Activated naive CD8-positive, alpha-beta T cell treated with anti-CD3 and anti-CD28 coated beads, Interleukin-2, amount 10 ng/mL, durations not matched to agents 7 days and 5 days (primary cell): ENCODE results near the gene C14orf180. TPM values are rescaled to one million over a fixed set of nuclear protein-coding genes. Genes with fewer than 3 reads are reported as not detected.
A peak's percentile ranks its signal among the peaks of the same experiment; 100 is the strongest.

Experiments
- ATAC-seq: fragments of 150-1000 bp; cut with Tn5 transposase; one replicate; pipeline ENCODE4 v1.10.0; 2021; ENCODE audit warnings: low read depth, moderate library complexity
- POLR2A ChIA-PET: fragments of 350-600 bp; sonication (Branson Sonifier 250); formaldehyde crosslinking; loops from one replicate; lab custom pipeline; 2021; ENCODE audit warnings: antibody characterized with exemption; lab: Charles Lee
- DNase-seq: peaks from one replicate; pipeline ENCODE4 v3.0.0; 2021
- H3K27ac Mint-ChIP-seq: one replicate; pipeline ENCODE4 v1.8.0; 2022; ENCODE audit warnings: mild to moderate bottlenecking, mixed read lengths
- H3K27me3 Mint-ChIP-seq: one replicate; pipeline ENCODE4 v1.8.0; 2022; ENCODE audit warnings: mild to moderate bottlenecking, moderate library complexity, mixed read lengths
- H3K36me3 Mint-ChIP-seq: one replicate; pipeline ENCODE4 v1.8.0; 2021; ENCODE audit warnings: mild to moderate bottlenecking, mixed read lengths
- H3K4me1 Mint-ChIP-seq: one replicate; pipeline ENCODE4 v1.8.0; 2021; ENCODE audit warnings: mixed read lengths
- H3K4me3 Mint-ChIP-seq: one replicate; pipeline ENCODE4 v1.8.0; 2022; ENCODE audit warnings: mild to moderate bottlenecking, moderate library complexity, mixed read lengths
- H3K9me3 Mint-ChIP-seq: one replicate; pipeline ENCODE4 v1.8.0; 2021; ENCODE audit warnings: mixed read lengths
- total RNA-seq, 2 experiments: library from RNA; stranded (reverse); gene quantifications; one replicate each; pipeline ENCODE4 v1.2.3, GENCODE V29; 2021

C14orf180 gene
- total RNA-seq, 2 experiments from 2014 or later, result not detected

DNA sequence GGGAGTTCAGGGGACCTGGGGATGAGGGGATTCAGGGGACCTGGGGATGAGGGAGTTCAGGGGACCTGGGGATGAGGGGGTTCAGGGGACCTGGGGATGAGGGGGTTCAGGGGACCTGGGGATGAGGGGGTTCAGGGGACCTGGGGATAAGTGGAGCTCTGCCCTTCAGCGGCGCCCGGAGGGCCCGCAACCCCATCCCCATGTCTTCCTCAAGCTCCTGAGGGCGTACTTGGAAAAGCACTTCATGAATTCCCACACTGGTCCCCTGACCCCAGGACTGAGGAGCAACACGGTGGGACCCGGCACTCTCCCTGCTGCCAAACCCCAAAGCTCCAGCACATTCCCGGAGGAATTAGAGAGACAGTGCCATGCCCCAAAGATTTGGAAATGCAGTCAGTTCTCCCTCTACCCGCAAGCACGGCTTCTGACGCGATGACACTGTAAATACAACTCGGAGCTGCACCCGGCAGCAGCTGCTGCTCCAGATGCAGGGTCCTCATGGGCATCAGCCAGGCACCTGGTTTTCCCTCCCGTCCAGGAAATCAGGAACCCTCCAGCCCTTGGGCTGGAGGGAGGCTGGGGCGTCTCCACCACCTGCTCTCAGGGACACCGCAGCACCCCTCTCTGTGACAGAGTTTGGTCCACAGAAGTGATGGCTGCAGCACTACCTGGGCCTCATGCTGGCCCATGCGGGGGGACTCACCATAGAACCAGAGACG, 32.8 kb upstream of the C14orf180 start:
- H3K36me3 Mint-ChIP-seq, result no peaks in the 10 kb centered on the region
- DNase-seq (no peak), ATAC-seq (no peak)
- no peak overlapping the region for H3K4me3 Mint-ChIP-seq
- H3K27ac Mint-ChIP-seq, result no peak overlapping the region
- H3K9me3 Mint-ChIP-seq, result no peaks in the 10 kb centered on the region
- peaks cover 14% of the 10 kb centered on the region for H3K27me3 Mint-ChIP-seq
- H3K4me1 Mint-ChIP-seq, result no peaks in the 10 kb centered on the region
- POLR2A ChIA-PET, result no interaction called here

DNA sequence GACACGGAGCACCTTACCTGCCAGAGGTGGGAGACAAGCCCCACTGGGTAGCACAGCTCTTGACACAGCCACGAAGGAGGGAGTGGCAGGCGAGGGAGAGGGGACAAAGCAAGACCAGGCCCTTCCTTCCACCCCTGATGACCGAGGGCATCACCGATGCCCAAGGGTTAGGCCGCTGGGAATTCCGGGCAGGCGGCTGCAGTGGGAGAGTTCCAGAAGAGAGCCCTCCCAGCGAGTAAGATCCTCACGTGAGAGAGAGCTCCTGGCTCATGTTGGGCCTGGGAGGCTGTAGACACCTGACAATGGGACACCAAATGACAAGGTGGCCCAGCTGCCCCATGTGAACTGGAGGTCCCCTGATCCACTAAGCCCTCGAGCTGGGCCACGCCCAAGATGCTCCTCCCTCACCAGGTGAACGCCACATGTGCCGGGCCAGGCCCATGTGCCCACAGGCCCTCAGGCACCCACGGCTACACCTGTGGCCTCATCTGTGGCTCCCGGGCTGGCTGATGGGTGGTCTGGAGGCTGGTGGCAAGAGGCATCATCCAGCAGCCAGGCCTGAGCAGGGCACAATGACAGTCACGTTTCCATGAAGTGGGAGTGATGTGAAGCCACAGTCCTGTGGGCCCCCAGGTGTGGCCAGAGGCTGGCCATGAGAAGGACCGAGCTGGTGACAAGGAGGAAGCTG, 32.1 kb upstream of the C14orf180 start:
- no peak overlapping the region for H3K27ac Mint-ChIP-seq
- H3K36me3 Mint-ChIP-seq, result no peaks in the 10 kb centered on the region
- DNase-seq (peak; percentile 27), ATAC-seq (no peak)
- no peaks in the 10 kb centered on the region for H3K9me3 Mint-ChIP-seq
- POLR2A ChIA-PET, result no interaction called here
- peaks cover 8% of the 10 kb centered on the region for H3K27me3 Mint-ChIP-seq
- no peak overlapping the region for H3K4me3 Mint-ChIP-seq
- H3K4me1 Mint-ChIP-seq, result no peaks in the 10 kb centered on the region

- Mint-ChIP-seq H3K9me3 (no peaks in the 10 kb centered on the region), H3K27ac (no peak overlapping the region), H3K36me3 (no peaks in the 10 kb centered on the region), H3K27me3 (peaks cover 4% of the 10 kb centered on the region), H3K4me3 (no peak overlapping the region), H3K4me1 (no peaks in the 10 kb centered on the region)
- DNase-seq (peak; percentile 22), ATAC-seq (no peak)
- POLR2A ChIA-PET, result no interaction called here
Measured at GRCh38 chr14:104547998-104548700, 31.4 kb upstream of the C14orf180 start.

GRCh38 chr14:104548802-104549535, 30.6 kb upstream of the C14orf180 start:
- no peak overlapping the region for H3K4me3 Mint-ChIP-seq
- no peaks in the 10 kb centered on the region for H3K36me3 Mint-ChIP-seq
- no peak overlapping the region for H3K27ac Mint-ChIP-seq
- H3K4me1 Mint-ChIP-seq, result no peaks in the 10 kb centered on the region
- POLR2A ChIA-PET, result no interaction called here
- H3K9me3 Mint-ChIP-seq, result no peaks in the 10 kb centered on the region
- no peaks in the 10 kb centered on the region for H3K27me3 Mint-ChIP-seq
- DNase-seq (no peak), ATAC-seq (no peak)

GRCh38 chr14:104549536-104550339, 29.8 kb upstream of the C14orf180 start:
- Mint-ChIP-seq H3K36me3 (no peaks in the 10 kb centered on the region), H3K27ac (no peak overlapping the region), H3K4me3 (no peak overlapping the region), H3K9me3 (no peaks in the 10 kb centered on the region), H3K4me1 (no peaks in the 10 kb centered on the region), H3K27me3 (no peaks in the 10 kb centered on the region)
- POLR2A ChIA-PET, result no interaction called here
- DNase-seq, result no peak
- ATAC-seq, result no peak

GRCh38 chr14:104550340-104550860, 29.2 kb upstream of the C14orf180 start:
- no peak overlapping the region for H3K27ac Mint-ChIP-seq
- no peaks in the 10 kb centered on the region for H3K9me3 Mint-ChIP-seq
- no peak overlapping the region for H3K4me3 Mint-ChIP-seq
- H3K4me1 Mint-ChIP-seq, result no peaks in the 10 kb centered on the region
- DNase-seq (no peak), ATAC-seq (no peak)
- H3K36me3 Mint-ChIP-seq, result no peaks in the 10 kb centered on the region
- POLR2A ChIA-PET, result no interaction called here
- no peaks in the 10 kb centered on the region for H3K27me3 Mint-ChIP-seq

DNA sequence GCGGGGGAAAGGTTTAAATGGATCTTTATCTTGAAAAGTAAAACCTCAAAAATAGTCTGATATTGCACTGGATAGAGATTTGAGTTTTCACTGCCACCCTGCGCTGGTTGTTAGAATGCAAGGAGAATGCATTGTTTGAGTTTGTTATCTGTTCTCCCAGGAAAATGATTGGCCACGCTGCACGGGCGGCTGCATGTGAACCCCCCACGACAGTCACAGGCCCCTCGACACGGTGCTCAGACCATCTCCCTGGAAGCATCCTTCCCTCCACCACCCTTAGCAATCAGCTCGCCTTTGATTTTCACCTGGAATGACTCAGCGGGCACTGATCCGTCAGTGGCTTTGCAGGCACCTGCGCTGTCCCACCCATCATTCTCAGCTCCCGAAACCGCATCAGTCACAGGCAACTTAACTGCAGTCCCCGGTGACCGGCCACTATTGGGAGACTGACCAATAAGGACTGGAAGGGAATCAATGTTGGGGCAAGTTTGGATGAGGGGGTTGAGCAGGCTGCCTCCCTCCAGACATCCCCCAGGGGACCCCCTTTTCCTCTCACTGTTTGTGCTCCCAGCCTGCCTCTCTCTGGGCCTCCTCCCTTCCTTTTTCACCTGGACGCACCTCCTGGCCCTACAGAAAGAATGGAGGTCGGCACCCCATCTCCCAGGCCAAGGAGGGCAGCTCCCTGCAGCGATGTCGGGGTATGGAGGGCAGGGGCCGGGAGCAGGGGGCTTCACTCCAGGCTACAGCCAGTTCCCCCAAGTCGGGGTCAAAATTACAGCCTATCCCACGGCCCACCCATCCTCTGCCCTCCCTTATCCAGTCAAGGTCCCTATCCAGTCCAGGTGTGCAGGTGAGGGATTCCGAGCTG, 28.5 kb upstream of the C14orf180 start:
- no peaks in the 10 kb centered on the region for H3K36me3 Mint-ChIP-seq
- ATAC-seq (no peak), DNase-seq (no peak)
- no peak overlapping the region for H3K4me3 Mint-ChIP-seq
- no peaks in the 10 kb centered on the region for H3K27me3 Mint-ChIP-seq
- POLR2A ChIA-PET, result no interaction called here
- H3K27ac Mint-ChIP-seq, result no peak overlapping the region
- H3K4me1 Mint-ChIP-seq, result no peaks in the 10 kb centered on the region
- no peaks in the 10 kb centered on the region for H3K9me3 Mint-ChIP-seq

DNA sequence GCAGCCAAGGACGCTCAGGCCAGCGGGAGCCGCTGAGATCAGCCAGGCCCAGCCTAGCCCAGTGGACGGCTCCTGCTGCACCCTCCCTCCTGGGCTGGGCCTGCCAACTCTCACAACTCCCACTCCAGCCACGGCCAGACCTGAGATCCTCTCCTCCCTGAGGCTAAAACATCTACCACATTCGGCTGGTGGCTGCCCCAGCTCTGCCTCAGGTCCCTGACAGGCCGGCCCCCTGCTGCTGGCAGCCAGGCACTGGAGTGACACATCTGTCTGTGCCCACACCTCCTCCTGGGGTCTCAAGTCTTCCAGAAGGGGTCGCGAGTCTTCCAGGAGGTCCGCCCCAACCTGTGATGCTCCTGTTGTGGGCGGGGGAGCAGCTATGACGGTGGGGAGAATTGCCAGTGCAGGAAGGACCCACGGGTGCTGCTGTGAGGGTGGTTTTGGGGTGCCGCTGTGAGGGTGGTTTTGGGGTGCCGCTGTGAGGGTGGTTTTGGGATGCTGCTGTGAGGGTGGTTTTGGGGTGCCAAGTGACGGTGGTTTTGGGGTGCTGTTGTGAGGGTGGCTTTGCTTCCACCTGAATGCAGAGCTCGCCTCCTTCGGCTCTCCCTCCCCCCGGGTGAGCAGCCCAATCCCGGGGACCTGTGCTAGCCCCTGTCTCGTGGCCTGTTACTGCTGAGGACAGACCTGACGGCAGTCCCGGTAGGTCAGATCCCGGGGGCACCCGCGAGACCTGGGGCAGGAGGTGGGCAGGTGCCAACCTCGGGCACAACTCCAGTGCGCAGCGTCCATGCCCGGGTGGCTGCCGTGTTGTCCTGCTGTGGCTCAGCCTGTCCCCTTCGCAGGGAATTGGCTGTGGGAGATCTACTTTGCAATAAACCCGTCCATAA, 27.5 kb upstream of the C14orf180 start:
- Mint-ChIP-seq H3K36me3 (no peaks in the 10 kb centered on the region), H3K9me3 (no peaks in the 10 kb centered on the region), H3K27ac (no peak overlapping the region), H3K27me3 (no peaks in the 10 kb centered on the region), H3K4me1 (no peaks in the 10 kb centered on the region), H3K4me3 (no peak overlapping the region)
- ATAC-seq (no peak), DNase-seq (no peak)
- POLR2A ChIA-PET, result no interaction called here

- H3K27me3 Mint-ChIP-seq, result no peaks in the 10 kb centered on the region
- no peaks in the 10 kb centered on the region for H3K9me3 Mint-ChIP-seq
- ATAC-seq (no peak), DNase-seq (no peak)
- no peaks in the 10 kb centered on the region for H3K4me1 Mint-ChIP-seq
- no peaks in the 10 kb centered on the region for H3K36me3 Mint-ChIP-seq
- POLR2A ChIA-PET, result no interaction called here
- no peak overlapping the region for H3K27ac Mint-ChIP-seq
- no peak overlapping the region for H3K4me3 Mint-ChIP-seq
Measured at GRCh38 chr14:104552738-104553125, 26.8 kb upstream of the C14orf180 start.

DNA sequence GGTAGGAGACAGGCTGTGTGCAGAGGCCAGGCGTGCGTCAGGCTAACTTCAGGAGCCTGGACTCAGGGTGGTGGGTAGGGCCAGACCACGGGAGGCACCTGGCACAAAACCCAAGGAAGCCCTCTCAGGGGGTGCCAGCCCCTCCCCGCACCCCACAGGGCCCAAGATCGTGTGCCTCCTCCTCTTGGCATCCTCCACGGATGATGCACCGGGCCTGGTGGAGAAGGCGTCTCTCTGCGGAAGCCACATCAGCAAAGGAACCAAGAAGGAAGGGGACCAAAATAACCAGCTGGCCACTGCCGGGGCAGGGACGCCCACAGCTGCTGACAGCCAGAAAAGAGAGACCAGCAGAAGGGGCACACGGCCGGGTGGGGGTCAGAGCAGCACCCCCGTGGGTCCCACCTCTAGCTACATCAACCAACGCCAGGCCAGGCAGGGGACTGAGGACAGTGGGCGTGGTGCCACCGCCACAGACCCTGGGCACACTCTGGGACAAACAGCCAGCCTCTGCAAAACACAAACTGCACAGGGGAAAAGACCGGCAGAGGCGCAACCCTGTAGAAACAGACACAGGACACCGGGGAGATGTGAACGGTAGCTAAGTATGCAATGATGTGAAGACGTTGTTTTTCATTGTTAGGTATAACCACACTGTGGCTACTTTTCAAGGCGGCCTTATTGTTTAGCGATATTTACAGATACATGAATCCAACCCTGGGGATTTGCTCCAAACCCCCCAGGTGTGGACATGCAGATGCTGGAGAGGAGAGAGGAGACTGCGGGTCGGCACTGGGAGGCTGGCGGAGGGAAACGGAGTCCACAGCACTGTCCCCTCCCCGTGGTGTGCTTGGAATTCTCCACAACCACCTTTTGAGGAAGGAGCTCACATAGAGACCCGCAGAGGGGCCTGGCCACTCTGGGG, 26.1 kb upstream of the C14orf180 start:
- H3K4me3 Mint-ChIP-seq, result no peak overlapping the region
- no peaks in the 10 kb centered on the region for H3K36me3 Mint-ChIP-seq
- H3K27ac Mint-ChIP-seq, result no peak overlapping the region
- no peaks in the 10 kb centered on the region for H3K9me3 Mint-ChIP-seq
- ATAC-seq (no peak), DNase-seq (no peak)
- POLR2A ChIA-PET, result no interaction called here
- H3K27me3 Mint-ChIP-seq, result no peaks in the 10 kb centered on the region
- no peaks in the 10 kb centered on the region for H3K4me1 Mint-ChIP-seq
